Cerebellar nuclear complex (tissue), 1 donor: ENCODE data around the gene ADD1.

Experiments used
- DNase-seq, 2 experiments: peaks; one replicate each; lab custom pipeline; 2025; lab: John Stamatoyannopoulos, UW

The ADD1 gene

GRCh38 chr4:2859514-2859913 is 15.9 kb downstream of the ADD1 start:
- DNase-seq: no peak

- DNase-seq: no peak
Observed at GRCh38 chr4:2860391-2861348, 17.0 kb downstream of the ADD1 start.

GRCh38 chr4:2861631-2862436 is 18.2 kb downstream of the ADD1 start:
- no peak for DNase-seq

- no peak for DNase-seq
Observed at GRCh38 chr4:2862528-2862927, 18.9 kb downstream of the ADD1 start.

GRCh38 chr4:2863649-2864048 is 20.0 kb downstream of the ADD1 start:
- DNase-seq: no peak

GRCh38 chr4:2865196-2865780 is 21.6 kb downstream of the ADD1 start:
- no peak for DNase-seq

- DNase-seq: no peak
Observed at GRCh38 chr4:2866160-2866861, 22.7 kb downstream of the ADD1 start.

- no peak for DNase-seq
Observed at GRCh38 chr4:2866891-2867290, 23.2 kb downstream of the ADD1 start.

- no peak for DNase-seq
Observed at GRCh38 chr4:2867758-2868491, 24.3 kb downstream of the ADD1 start.

- no peak for DNase-seq
Observed at GRCh38 chr4:2868877-2869487, 25.3 kb downstream of the ADD1 start.

GRCh38 chr4:2869659-2870058 is 26.0 kb downstream of the ADD1 start:
- DNase-seq: no peak

GRCh38 chr4:2870082-2870481 is 26.4 kb downstream of the ADD1 start:
- no peak for DNase-seq

- DNase-seq: no peak
Observed at GRCh38 chr4:2871466-2871865, 27.8 kb downstream of the ADD1 start.

- DNase-seq: no peak
Observed at GRCh38 chr4:2871911-2872310, 28.3 kb downstream of the ADD1 start.

GRCh38 chr4:2873329-2873728 is 29.7 kb downstream of the ADD1 start:
- no peak for DNase-seq

GRCh38 chr4:2874861-2875260 is 31.2 kb downstream of the ADD1 start:
- no peak for DNase-seq

GRCh38 chr4:2875556-2875955 is 31.9 kb downstream of the ADD1 start:
- DNase-seq: no peak

GRCh38 chr4:2878346-2878745 is 34.7 kb downstream of the ADD1 start:
- no peak for DNase-seq

- no peak for DNase-seq
Observed at GRCh38 chr4:2879026-2879425, 35.4 kb downstream of the ADD1 start.

GRCh38 chr4:2881431-2881830 is 37.8 kb downstream of the ADD1 start:
- DNase-seq: no peak

GRCh38 chr4:2882341-2882740 is 38.7 kb downstream of the ADD1 start:
- DNase-seq: no peak
